GM23338 (cell line): ENCODE measurements around the gene DIAPH3. TPM values are rescaled to one million over a fixed set of nuclear protein-coding genes. Genes with fewer than 3 reads are reported as not detected.

Source experiments
- ATAC-seq: fragments of 200-7000 bp; cut with Tn5 transposase; 3 replicates; pipeline ENCODE4 v1.9.1; 2020
- DNase-seq: peaks from one replicate; pipeline ENCODE4 v3.0.0-alpha.2; 2015; ENCODE audit warnings: low spot score
- H2AFZ ChIP-seq: fragments of 200-600 bp; sonication (generic); 2 replicates; pipeline ENCODE4 v1.8.0; 2016; ENCODE audit warnings: antibody characterized with exemption, mild to moderate bottlenecking, moderate library complexity
- H3F3A ChIP-seq: fragments of 200-600 bp; sonication (generic); replicated peaks from 2 replicates; pipeline ENCODE4 v1.8.0; 2017; ENCODE audit warnings: antibody characterized with exemption, mixed run types, low read depth
- H3K27ac ChIP-seq: fragments of 200-600 bp; sonication (generic); 2 replicates; pipeline ENCODE4 v1.6.1; 2016; ENCODE audit warnings: low read depth
- H3K27me3 ChIP-seq: fragments of 200-600 bp; sonication (generic); 2 replicates; pipeline ENCODE4 v1.8.0; 2016; ENCODE audit warnings: mild to moderate bottlenecking, mixed run types, moderate library complexity; ENCODE audit not compliant: insufficient read depth
- H3K36me3 ChIP-seq: fragments of 200-600 bp; sonication (generic); 2 replicates; pipeline ENCODE4 v1.8.0; 2016; ENCODE audit warnings: mild to moderate bottlenecking; ENCODE audit not compliant: insufficient read depth
- H3K4me1 ChIP-seq: fragments of 200-600 bp; sonication (generic); 2 replicates; pipeline ENCODE4 v1.8.0; 2016; ENCODE audit warnings: mild to moderate bottlenecking, moderate library complexity; ENCODE audit not compliant: insufficient read depth
- H3K4me2 ChIP-seq: fragments of 200-600 bp; sonication (generic); 2 replicates; pipeline ENCODE4 v1.7.1; 2017; ENCODE audit warnings: mixed run types
- H3K4me3 ChIP-seq: fragments of 200-600 bp; sonication (generic); 2 replicates; pipeline ENCODE4 v1.6.1; 2016; ENCODE audit warnings: mixed run types
- H3K79me2 ChIP-seq: fragments of 200-600 bp; sonication (generic); replicated peaks from 2 replicates; pipeline ENCODE4 v1.8.0; 2017; ENCODE audit warnings: mild to moderate bottlenecking; ENCODE audit not compliant: insufficient read depth
- H3K9me2 ChIP-seq: fragments of 200-600 bp; sonication (generic); 2 replicates; pipeline ENCODE4 v1.8.0; 2017; ENCODE audit not compliant: insufficient read depth
- H4K20me1 ChIP-seq: fragments of 200-600 bp; sonication (generic); replicated peaks from 2 replicates; pipeline ENCODE4 v1.8.0; 2017; ENCODE audit warnings: mild to moderate bottlenecking; ENCODE audit not compliant: insufficient read depth
- H3K27ac Mint-ChIP-seq: 2 replicates; pipeline ENCODE4 v1.8.0; 2020; ENCODE audit warnings: inconsistent platforms, mild to moderate bottlenecking, moderate library complexity, mixed read lengths
- H3K27me3 Mint-ChIP-seq: 3 replicates; pipeline ENCODE4 v1.8.0; 2022; ENCODE audit warnings: low read depth, mild to moderate bottlenecking, moderate library complexity, mixed read lengths, inconsistent platforms; ENCODE audit not compliant: insufficient read depth, poor library complexity
- H3K36me3 Mint-ChIP-seq: 3 replicates; pipeline ENCODE4 v1.8.0; 2021; ENCODE audit warnings: low read depth, mild to moderate bottlenecking, inconsistent platforms, moderate library complexity, mixed read lengths
- H3K4me1 Mint-ChIP-seq: 3 replicates; pipeline ENCODE4 v1.8.0; 2020; ENCODE audit warnings: mild to moderate bottlenecking, inconsistent platforms, mixed read lengths
- H3K4me3 Mint-ChIP-seq: 3 replicates; pipeline ENCODE4 v1.8.0; 2021; ENCODE audit warnings: moderate library complexity, mild to moderate bottlenecking, inconsistent platforms, mixed read lengths
- H3K9me3 Mint-ChIP-seq: 3 replicates; pipeline ENCODE4 v1.8.0; 2020; ENCODE audit warnings: moderate library complexity, mild to moderate bottlenecking, inconsistent platforms, mixed read lengths
- CTCF ChIP-seq, 2 experiments: fragments of 200-600 bp in 1 of 2; sonication (generic) in 1 of 2; conservative IDR thresholded peaks; 2 replicates each; pipeline versions ENCODE4 v1.5.1 to v1.6.1; 2016 to 2017; ENCODE audit warnings: antibody characterized with exemption in 2 of 2, low read depth in 2 of 2, mild to moderate bottlenecking in 2 of 2, moderate library complexity in 1 of 2
- ETS1 ChIP-seq: IDR thresholded peaks from 2 replicates; pipeline ENCODE4 v1.6.1; 2016; ENCODE audit warnings: antibody characterized with exemption
- EZH2 ChIP-seq: fragments of 200-600 bp; sonication (generic); IDR thresholded peaks from one replicate; pipeline ENCODE4 v1.8.0; 2017; ENCODE audit warnings: antibody characterized with exemption, mild to moderate bottlenecking, low read depth; ENCODE audit not compliant: unreplicated experiment
- JUNB ChIP-seq: IDR thresholded peaks from one replicate; pipeline ENCODE4 v1.6.1; 2016; ENCODE audit warnings: antibody characterized with exemption; ENCODE audit not compliant: unreplicated experiment
- NANOG ChIP-seq: IDR thresholded peaks from 2 replicates; pipeline ENCODE4 v1.6.1; 2016; ENCODE audit warnings: antibody characterized with exemption, borderline replicate concordance
- POLR2AphosphoS5 ChIP-seq: IDR thresholded peaks from 2 replicates; pipeline ENCODE4 v1.6.1; 2016; ENCODE audit warnings: antibody characterized with exemption, low read depth
- REST ChIP-seq: IDR thresholded peaks from one replicate; pipeline ENCODE4 v1.6.1; 2018; ENCODE audit warnings: antibody characterized with exemption; ENCODE audit not compliant: unreplicated experiment
- ZNF331 ChIP-seq: fragments of 250-450 bp; sonication (Bioruptor Pico); IDR thresholded peaks from 2 replicates; pipeline ENCODE4 v1.5.0; 2020; ENCODE audit warnings: low read depth, mild to moderate bottlenecking, moderate library complexity
- ZNF462 ChIP-seq: fragments of 250-450 bp; sonication (Bioruptor Pico); IDR thresholded peaks from 2 replicates; pipeline ENCODE4 v1.5.0; 2020; ENCODE audit warnings: mild to moderate bottlenecking, moderate library complexity
- polyA plus RNA-seq: library from polyadenylated mRNA; unstranded; fragments of >200 nt; fragmentation: Nextera tagmentation; extraction: Ambion mirVana; gene quantifications from 2 replicates; pipeline ENCODE4 v1.2.1, GENCODE V29; 2016
- total RNA-seq: library from RNA; depleted of rRNA; stranded (reverse); fragments of >200 nt; shearing (Covaris generic); gene quantifications from 2 replicates; pipeline ENCODE4 v1.2.3, GENCODE V29; 2014

DIAPH3 gene
- total and polyA plus RNA-seq, 2 experiments from 2014 or later, result 23.4 to 30.2 TPM

- TF ChIP-seq REST (no peak), EZH2 (no peak), NANOG (no peak), ETS1 (no peak), POLR2AphosphoS5 (no peak), ZNF331 (CRISPR knock-in tag) (no peak), CTCF (conservative IDR thresholded peaks at IDR 0.05; ENCODE audit: low read depth in 2 of 2) (no peak)
Measured at GRCh38 chr13:59957438-59957837, 206.3 kb downstream of the DIAPH3 start (continued).

GRCh38 chr13:59954601-59955000 lies 209.1 kb downstream of the DIAPH3 start:
- H3K9me3 Mint-ChIP-seq, result peaks cover 7% of the 10 kb centered on the region
- H3K4me2 ChIP-seq, result no peak overlapping the region
- no peaks in the 10 kb centered on the region for H3K27me3 Mint-ChIP-seq
- no peaks in the 10 kb centered on the region; the same call in 1 of the 2 replicates for H4K20me1 ChIP-seq
- peaks cover 29% of the 10 kb centered on the region for H3K36me3 Mint-ChIP-seq
- H3K36me3 ChIP-seq, result no peaks in the 10 kb centered on the region
- DNase-seq, result no peak
- no peak overlapping the region for H3K27ac ChIP-seq
- no peak overlapping the region for H3K4me3 ChIP-seq
- H3K79me2 ChIP-seq, result no peaks in the 10 kb centered on the region
- ATAC-seq, result no peak
- no peaks in the 10 kb centered on the region for H3K4me1 ChIP-seq
- H2AFZ ChIP-seq, result no peak overlapping the region
- no peaks in the 10 kb centered on the region for H3K27me3 ChIP-seq
- peaks cover 5% of the 10 kb centered on the region; the same call in 1 of the 2 replicates for H3K9me2 ChIP-seq
- TF ChIP-seq ZNF462 (CRISPR knock-in tag) (no peak), JUNB (no peak), ZNF331 (CRISPR knock-in tag) (no peak), EZH2 (no peak)
- no peak overlapping the region for H3K4me3 Mint-ChIP-seq
- no peaks in the 10 kb centered on the region for H3K4me1 Mint-ChIP-seq
- H3K27ac Mint-ChIP-seq, result no peak overlapping the region
- H3F3A ChIP-seq, result no peaks in the 10 kb centered on the region
